Peyer's patch (tissue), 4 donors: ENCODE measurements around the gene CXCL6.

Experiments used
- CTCF ChIP-seq, 6 experiments: fragments of 450-650 bp in 4 of 6; fragments of 200-600 bp in 2 of 6; sonication (generic) in 1 of 6; IDR thresholded peaks; one replicate each; pipeline ENCODE4 v1.5.1; 2017 to 2019; ENCODE audit warnings: antibody characterized with exemption in 6 of 6, mild to moderate bottlenecking in 3 of 6, moderate library complexity in 1 of 6
- POLR2A ChIP-seq, 2 donors: fragments of 450-650 bp; IDR thresholded peaks; one replicate each; pipeline ENCODE4 v1.5.1; 2017; ENCODE audit warnings: antibody characterized with exemption in 2 of 2, mild to moderate bottlenecking in 2 of 2, moderate library complexity in 2 of 2

GRCh38 chr4:73867783-73868182 is 31.3 kb downstream of the CXCL6 start:
- TF ChIP-seq POLR2A (IDR thresholded peaks at IDR 0.05) (no peak), CTCF (IDR thresholded peaks at IDR 0.05) (peak in 3 of 6 experiments; percentile 63 to 72 (median 65))
